ENCODE results near the gene VAMP2.

Gene VAMP2

GRCh38 chr17:8153031-8153451, 9.7 kb downstream of the VAMP2 start:
- no peak for TF ChIP-seq RARB (CRISPR knock-in tag; IDR thresholded peaks at IDR 0.05)
- no peak for TF ChIP-seq ARNTL (CRISPR knock-in tag; IDR thresholded peaks at IDR 0.05; ENCODE audit: borderline replicate concordance, low read depth)
- no peak for TF ChIP-seq GLIS3 (CRISPR knock-in tag; IDR thresholded peaks at IDR 0.05)
- no peak for TF ChIP-seq ZNF565 (CRISPR knock-in tag; conservative IDR thresholded peaks at IDR 0.05; ENCODE audit: low read depth)
- TF ChIP-seq ZC3H10 (CRISPR knock-in tag; IDR thresholded peaks at IDR 0.05): no peak
- no peak for TF ChIP-seq TOX (CRISPR knock-in tag; IDR thresholded peaks at IDR 0.05; ENCODE audit: borderline replicate concordance)
- no peak for TF ChIP-seq ZNF70 (CRISPR knock-in tag; IDR thresholded peaks at IDR 0.05)
- TF ChIP-seq, protein P1, sequence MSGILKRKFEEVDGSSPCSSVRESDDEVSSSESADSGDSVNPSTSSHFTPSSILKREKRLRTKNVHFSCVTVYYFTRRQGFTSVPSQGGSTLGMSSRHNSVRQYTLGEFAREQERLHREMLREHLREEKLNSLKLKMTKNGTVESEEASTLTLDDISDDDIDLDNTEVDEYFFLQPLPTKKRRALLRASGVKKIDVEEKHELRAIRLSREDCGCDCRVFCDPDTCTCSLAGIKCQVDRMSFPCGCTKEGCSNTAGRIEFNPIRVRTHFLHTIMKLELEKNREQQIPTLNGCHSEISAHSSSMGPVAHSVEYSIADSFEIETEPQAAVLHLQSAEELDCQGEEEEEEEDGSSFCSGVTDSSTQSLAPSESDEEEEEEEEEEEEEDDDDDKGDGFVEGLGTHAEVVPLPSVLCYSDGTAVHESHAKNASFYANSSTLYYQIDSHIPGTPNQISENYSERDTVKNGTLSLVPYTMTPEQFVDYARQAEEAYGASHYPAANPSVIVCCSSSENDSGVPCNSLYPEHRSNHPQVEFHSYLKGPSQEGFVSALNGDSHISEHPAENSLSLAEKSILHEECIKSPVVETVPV (CRISPR knock-in tag; IDR thresholded peaks at IDR 0.05): no peak
- no peak for TF ChIP-seq ESRRG (CRISPR knock-in tag; IDR thresholded peaks at IDR 0.05)
- TF ChIP-seq, protein P2, sequence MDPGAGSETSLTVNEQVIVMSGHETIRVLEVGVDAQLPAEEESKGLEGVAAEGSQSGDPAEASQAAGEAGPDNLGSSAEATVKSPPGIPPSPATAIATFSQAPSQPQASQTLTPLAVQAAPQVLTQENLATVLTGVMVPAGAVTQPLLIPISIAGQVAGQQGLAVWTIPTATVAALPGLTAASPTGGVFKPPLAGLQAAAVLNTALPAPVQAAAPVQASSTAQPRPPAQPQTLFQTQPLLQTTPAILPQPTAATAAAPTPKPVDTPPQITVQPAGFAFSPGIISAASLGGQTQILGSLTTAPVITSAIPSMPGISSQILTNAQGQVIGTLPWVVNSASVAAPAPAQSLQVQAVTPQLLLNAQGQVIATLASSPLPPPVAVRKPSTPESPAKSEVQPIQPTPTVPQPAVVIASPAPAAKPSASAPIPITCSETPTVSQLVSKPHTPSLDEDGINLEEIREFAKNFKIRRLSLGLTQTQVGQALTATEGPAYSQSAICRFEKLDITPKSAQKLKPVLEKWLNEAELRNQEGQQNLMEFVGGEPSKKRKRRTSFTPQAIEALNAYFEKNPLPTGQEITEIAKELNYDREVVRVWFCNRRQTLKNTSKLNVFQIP (CRISPR knock-in tag; IDR thresholded peaks at IDR 0.05; ENCODE audit: borderline replicate concordance, low read depth): no peak
- TF ChIP-seq ZNF8 (CRISPR knock-in tag; IDR thresholded peaks at IDR 0.05): no peak
- ATAC-seq: no peak

- peak; percentile 53 for ATAC-seq
- TF ChIP-seq PATZ1 (CRISPR knock-in tag; IDR thresholded peaks at IDR 0.05; ENCODE audit: borderline replicate concordance) (peak; percentile 25; the same call in 1 of the 2 replicates), RARB (CRISPR knock-in tag; IDR thresholded peaks at IDR 0.05) (no peak; the same call in 1 of the 2 replicates), ISL1 (CRISPR knock-in tag; IDR thresholded peaks at IDR 0.05) (no peak), ZNF70 (CRISPR knock-in tag; IDR thresholded peaks at IDR 0.05) (no peak), ZFP30 (CRISPR knock-in tag; IDR thresholded peaks at IDR 0.05) (no peak), TCF4 (CRISPR knock-in tag; IDR thresholded peaks at IDR 0.05; ENCODE audit: borderline replicate concordance) (no peak), PPARA (CRISPR knock-in tag; IDR thresholded peaks at IDR 0.05; ENCODE audit: borderline replicate concordance) (no peak), TOX (CRISPR knock-in tag; IDR thresholded peaks at IDR 0.05; ENCODE audit: borderline replicate concordance) (no peak), TSHZ2 (CRISPR knock-in tag; IDR thresholded peaks at IDR 0.05) (peak; percentile 52; the same call in 1 of the 2 replicates), ESRRG (CRISPR knock-in tag; IDR thresholded peaks at IDR 0.05) (no peak), CSDC2 (CRISPR knock-in tag; IDR thresholded peaks at IDR 0.05) (no peak; the same call in 1 of the 2 replicates), ZNF8 (CRISPR knock-in tag; IDR thresholded peaks at IDR 0.05) (no peak), SNAI2 (CRISPR knock-in tag; IDR thresholded peaks at IDR 0.05) (no peak), ARNTL (CRISPR knock-in tag; IDR thresholded peaks at IDR 0.05; ENCODE audit: borderline replicate concordance, low read depth) (peak; percentile 89), OSR1 (CRISPR knock-in tag; IDR thresholded peaks at IDR 0.05) (no peak), ZC3H10 (CRISPR knock-in tag; IDR thresholded peaks at IDR 0.05) (0 out of 2 replicates have a peak, but pooled peaks have one; percentile 5), GLIS3 (CRISPR knock-in tag; IDR thresholded peaks at IDR 0.05) (0 out of 2 replicates have a peak, but pooled peaks have one; percentile 23), BACH2 (CRISPR knock-in tag; IDR thresholded peaks at IDR 0.05; ENCODE audit: borderline replicate concordance) (no peak), ZNF565 (CRISPR knock-in tag; conservative IDR thresholded peaks at IDR 0.05; ENCODE audit: low read depth) (no peak), ZFP3 (CRISPR knock-in tag; IDR thresholded peaks at IDR 0.05) (no peak)
- TF ChIP-seq, protein P3, sequence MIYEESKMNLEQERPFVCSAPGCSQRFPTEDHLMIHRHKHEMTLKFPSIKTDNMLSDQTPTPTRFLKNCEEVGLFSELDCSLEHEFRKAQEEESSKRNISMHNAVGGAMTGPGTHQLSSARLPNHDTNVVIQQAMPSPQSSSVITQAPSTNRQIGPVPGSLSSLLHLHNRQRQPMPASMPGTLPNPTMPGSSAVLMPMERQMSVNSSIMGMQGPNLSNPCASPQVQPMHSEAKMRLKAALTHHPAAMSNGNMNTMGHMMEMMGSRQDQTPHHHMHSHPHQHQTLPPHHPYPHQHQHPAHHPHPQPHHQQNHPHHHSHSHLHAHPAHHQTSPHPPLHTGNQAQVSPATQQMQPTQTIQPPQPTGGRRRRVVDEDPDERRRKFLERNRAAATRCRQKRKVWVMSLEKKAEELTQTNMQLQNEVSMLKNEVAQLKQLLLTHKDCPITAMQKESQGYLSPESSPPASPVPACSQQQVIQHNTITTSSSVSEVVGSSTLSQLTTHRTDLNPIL (CRISPR knock-in tag; IDR thresholded peaks at IDR 0.05; ENCODE audit: low read depth): no peak
- TF ChIP-seq, protein P2 (CRISPR knock-in tag; IDR thresholded peaks at IDR 0.05; ENCODE audit: borderline replicate concordance, low read depth): no peak
- TF ChIP-seq, protein P1 (CRISPR knock-in tag; IDR thresholded peaks at IDR 0.05): no peak
Observed at GRCh38 chr17:8152112-8152775, 10.5 kb downstream of the VAMP2 start, which contains the start of gene PER1. PER1 (minus strand) TSS chr17:8152404; CDS start chr17:8150706, 1,698 bp downstream.

Measured in SK-N-SH treated with all-trans-retinoic acid at 6 μM for 48 hours (cell line).